Measurements from ENCODE around the gene SLC8A2. TPM values are rescaled to one million over a fixed set of nuclear protein-coding genes. Genes with fewer than 3 reads are reported as not detected.

Gene SLC8A2
- total and polyA plus RNA-seq, 10 of the 15 experiments (the other 5 are each of a cell fraction or from before 2014, with no cell fraction given), result not detected

GRCh38 chr19:47406711-47407416 lies 64.8 kb downstream of the SLC8A2 start:
- no TSS peak for BruUV-seq (replicated peaks)
- Histone ChIP-seq H3K4me3 (no peak overlapping the region), H3K27me3 (replicated peaks in 1 of 2; ENCODE audit: control insufficient read depth in 2 of 2, insufficient read depth in 2 of 2, low read length in 1 of 2) (no peaks in the 10 kb centered on the region; a peak in 1 of 4 replicates), H2AFZ (ENCODE audit: control insufficient read depth, low read depth, low read length) (no peak overlapping the region), H3K36me3 (ENCODE audit: control insufficient read depth in 2 of 2, insufficient read depth in 2 of 2, low read length in 1 of 2) (no peaks in the 10 kb centered on the region), H3K9ac (ENCODE audit: control insufficient read depth, insufficient read depth, low read length) (no peak overlapping the region), H3K79me2 (ENCODE audit: control insufficient read depth, insufficient read depth, low read length) (no peaks in the 10 kb centered on the region), H3K9me3 (replicated peaks; ENCODE audit: control insufficient read depth, insufficient read depth, low read length) (no peaks in the 10 kb centered on the region), H3K4me1 (ENCODE audit: control insufficient read depth, insufficient read depth, low read length) (no peaks in the 10 kb centered on the region), H3K27ac (ENCODE audit: control insufficient read depth, insufficient read depth) (no peak overlapping the region), H4K20me1 (ENCODE audit: control insufficient read depth, insufficient read depth) (no peaks in the 10 kb centered on the region), H3K4me2 (ENCODE audit: control insufficient read depth, insufficient read depth) (no peak overlapping the region)
- intact Hi-C loops (cut with micrococcal nuclease; ENCODE audit: unreplicated experiment) (no loop called here), in situ Hi-C loops (cut with MboI) (no loop called here)
- ChIA-PET SMC1A (ENCODE audit: uncharacterized antibody, unreplicated experiment) (no interaction called here), CTCF (no interaction called here), RAD21 (ENCODE audit: unreplicated experiment) (no interaction called here), POLR2A (interaction anchor here (0.6 kb wide), 1 partner anchor 342 kb away, joined by 3 read pairs; no protein-coding TSS in a partner anchor)
- WGBS (ENCODE audit: insufficient coverage, insufficient replicate concordance, low lambda C conversion rate, missing lambda C conversion rate), result 29% methylated on average over 43 of the region's 47 CpGs
- TF ChIP-seq FOXM1 (IDR thresholded peaks at IDR 0.05; ENCODE audit: low read depth, low read length) (no peak), REST (IDR thresholded peaks at IDR 0.05; ENCODE audit: low read depth, low read length) (peak; percentile 82), CBX5 (IDR thresholded peaks at IDR 0.05; ENCODE audit: low read depth) (no peak), ESRRA (IDR thresholded peaks at IDR 0.05; ENCODE audit: low read length) (no peak)
- no peak for FAIRE-seq
- peak; percentile 38; the same call in 2 of the 3 replicates for ATAC-seq
- no peak for DNase-seq (ENCODE audit: low read depth, low spot score)
